Measurements from ENCODE around the gene CYB561. TPM values are rescaled to one million over a fixed set of nuclear protein-coding genes. Genes with fewer than 3 reads are reported as not detected.

The CYB561 gene
- total RNA-seq, 1 donor from 2014 or later = 15.4 TPM

GRCh38 chr17:63452046-63452961 is 6.2 kb upstream of the CYB561 start:
- intact Hi-C loops (cut with micrococcal nuclease) = no loop called here

GRCh38 chr17:63451150-63451549 is 5.0 kb upstream of the CYB561 start:
- intact Hi-C loops (cut with micrococcal nuclease) = no loop called here

- intact Hi-C loops (cut with micrococcal nuclease) = no loop called here
Observed at GRCh38 chr17:63450551-63450950, 4.4 kb upstream of the CYB561 start.

GRCh38 chr17:63448655-63449054 is 2.5 kb upstream of the CYB561 start:
- intact Hi-C loops (cut with micrococcal nuclease) = loop anchor here (5.0 kb wide), 1 partner anchor 254 kb away; the partner anchor contains the start of gene LIMD2

- intact Hi-C loops (cut with micrococcal nuclease) = loop anchor here (1.0 to 5.0 kb wide), 3 partner anchors 23 to 255 kb away; partner anchors contain the start of gene LIMD2
Observed at GRCh38 chr17:63447471-63448009, 1.4 kb upstream of the CYB561 start.

GRCh38 chr17:63446753-63447470 is 806 bp upstream of the CYB561 start:
- intact Hi-C loops (cut with micrococcal nuclease) = loop anchor here (1.0 to 5.0 kb wide), 3 partner anchors 22 to 255 kb away; partner anchors contain the start of gene LIMD2

- intact Hi-C loops (cut with micrococcal nuclease) = loop anchor here (5.0 kb wide), 1 partner anchor 257 kb away; the partner anchor contains the start of gene LIMD2
Observed at GRCh38 chr17:63445571-63445953, 544 bp downstream of the CYB561 start.

- intact Hi-C loops (cut with micrococcal nuclease) = loop anchor here (5.0 kb wide), 1 partner anchor 257 kb away; the partner anchor contains the start of gene LIMD2
Observed at GRCh38 chr17:63445065-63445464, 1.0 kb downstream of the CYB561 start.

GRCh38 chr17:63444457-63444856 is 1.6 kb downstream of the CYB561 start:
- intact Hi-C loops (cut with micrococcal nuclease) = no loop called here

GRCh38 chr17:63443053-63443452 is 3.1 kb downstream of the CYB561 start:
- intact Hi-C loops (cut with micrococcal nuclease) = no loop called here

GRCh38 chr17:63442549-63443035 is 3.5 kb downstream of the CYB561 start:
- intact Hi-C loops (cut with micrococcal nuclease) = no loop called here

GRCh38 chr17:63442074-63442473 is 4.0 kb downstream of the CYB561 start:
- intact Hi-C loops (cut with micrococcal nuclease) = no loop called here

- intact Hi-C loops (cut with micrococcal nuclease) = no loop called here
Observed at GRCh38 chr17:63441654-63442053, 4.5 kb downstream of the CYB561 start.

- intact Hi-C loops (cut with micrococcal nuclease) = no loop called here
Observed at GRCh38 chr17:63440770-63441335, 5.3 kb downstream of the CYB561 start.

GRCh38 chr17:63440127-63440769 is 5.9 kb downstream of the CYB561 start:
- intact Hi-C loops (cut with micrococcal nuclease) = no loop called here

GRCh38 chr17:63439687-63440086 is 6.4 kb downstream of the CYB561 start:
- intact Hi-C loops (cut with micrococcal nuclease) = loop anchor here (2.0 kb wide), 1 partner anchor 333 kb away; the partner anchor contains the start of gene CCDC47

- intact Hi-C loops (cut with micrococcal nuclease) = loop anchor here (2.0 kb wide), 1 partner anchor 334 kb away; the partner anchor contains the start of gene CCDC47
Observed at GRCh38 chr17:63438092-63439051, 7.7 kb downstream of the CYB561 start.

GRCh38 chr17:63437287-63438091 is 8.6 kb downstream of the CYB561 start:
- intact Hi-C loops (cut with micrococcal nuclease) = loop anchor here (2.0 kb wide), 1 partner anchor 335 kb away; the partner anchor contains the start of gene CCDC47
